GM11168 (cell line): ENCODE measurements around the gene SLCO2B1.

Experiments
- in situ Hi-C: fragments of 300-500 bp; cut with MboI; formaldehyde crosslinking; loops from one replicate; pipeline ENCODE4 v1.12.0; 2022; ENCODE audit warnings: low sequenced_read_pairs; ENCODE audit not compliant: unreplicated experiment

SLCO2B1 gene

GRCh38 chr11:75204685-75205563 is 54.0 kb downstream of the SLCO2B1 start:
- in situ Hi-C loops = loop anchor here (10.0 kb wide), 1 partner anchor 60 kb away; no protein-coding TSS in a partner anchor

DNA sequence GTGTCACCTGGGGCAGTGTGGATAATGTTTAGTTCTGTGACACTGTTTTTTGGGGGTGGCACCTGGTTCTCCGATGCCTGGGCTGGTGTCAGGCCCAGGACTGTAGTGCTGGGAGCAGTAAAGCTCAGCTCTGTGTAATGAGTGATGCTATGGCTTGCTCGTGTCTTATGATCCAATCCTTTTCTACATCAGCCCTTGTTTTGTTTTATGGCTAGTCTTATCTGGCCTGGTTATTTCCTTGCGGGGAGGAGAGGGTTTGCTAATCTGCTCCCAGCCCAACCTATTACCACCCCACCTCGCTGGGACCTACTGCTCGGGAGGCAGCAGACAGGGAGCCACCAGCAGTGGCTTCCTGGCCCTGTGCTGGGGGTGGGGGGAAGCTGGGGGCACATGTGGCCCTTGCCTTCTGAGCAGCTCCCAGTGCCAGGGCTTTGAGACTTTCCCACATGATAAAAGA is 54.7 kb downstream of the SLCO2B1 start:
- in situ Hi-C loops = loop anchor here (10.0 kb wide), 1 partner anchor 61 kb away; no protein-coding TSS in a partner anchor

GRCh38 chr11:75208446-75208845 is 57.5 kb downstream of the SLCO2B1 start:
- in situ Hi-C loops = loop anchor here (10.0 kb wide), 1 partner anchor 64 kb away; no protein-coding TSS in a partner anchor

DNA sequence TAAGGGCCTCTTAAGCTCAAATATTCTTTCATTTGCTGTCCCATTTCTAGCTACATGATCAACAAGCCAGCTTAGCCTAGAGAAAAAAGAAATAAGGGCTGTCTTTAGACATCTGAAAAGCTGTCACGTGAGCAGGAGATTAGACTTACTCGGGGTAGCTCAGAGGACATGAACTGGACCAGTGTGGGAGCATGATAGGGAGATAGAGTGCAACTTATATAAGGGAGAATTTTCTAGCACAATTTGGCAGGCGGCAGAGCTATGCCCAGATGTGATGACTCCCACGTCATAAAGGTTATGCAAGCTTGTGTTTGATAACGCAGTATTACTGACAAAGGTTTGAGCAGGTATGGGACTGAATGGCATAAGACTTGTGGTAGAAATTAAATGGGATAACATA is 61.5 kb downstream of the SLCO2B1 start:
- in situ Hi-C loops = no loop called here

- in situ Hi-C loops = no loop called here
These were observed 63.5 kb downstream of the SLCO2B1 start for GRCh38 chr11:75214411-75214821.

DNA sequence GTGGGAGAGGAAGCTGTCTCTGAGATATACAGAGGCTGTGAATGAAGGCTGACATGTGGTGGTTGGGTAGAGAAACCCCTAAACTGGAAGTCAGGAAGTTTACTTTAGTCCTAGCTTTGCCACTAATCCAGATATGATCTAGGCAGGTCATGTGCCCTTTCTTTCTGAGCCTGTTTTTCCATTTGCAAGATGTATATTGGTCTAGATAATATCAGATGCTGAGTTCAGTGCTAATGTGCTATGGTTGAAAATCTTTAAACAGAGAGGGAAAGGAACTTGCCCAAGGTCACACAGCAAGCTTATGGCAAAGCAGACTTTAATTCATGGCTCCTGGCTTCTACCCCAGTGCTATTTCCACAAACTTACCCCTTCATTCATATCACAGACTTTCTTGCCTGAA is 63.9 kb downstream of the SLCO2B1 start:
- in situ Hi-C loops = no loop called here

GRCh38 chr11:75219869-75220268 is 69.0 kb downstream of the SLCO2B1 start:
- in situ Hi-C loops = no loop called here

DNA sequence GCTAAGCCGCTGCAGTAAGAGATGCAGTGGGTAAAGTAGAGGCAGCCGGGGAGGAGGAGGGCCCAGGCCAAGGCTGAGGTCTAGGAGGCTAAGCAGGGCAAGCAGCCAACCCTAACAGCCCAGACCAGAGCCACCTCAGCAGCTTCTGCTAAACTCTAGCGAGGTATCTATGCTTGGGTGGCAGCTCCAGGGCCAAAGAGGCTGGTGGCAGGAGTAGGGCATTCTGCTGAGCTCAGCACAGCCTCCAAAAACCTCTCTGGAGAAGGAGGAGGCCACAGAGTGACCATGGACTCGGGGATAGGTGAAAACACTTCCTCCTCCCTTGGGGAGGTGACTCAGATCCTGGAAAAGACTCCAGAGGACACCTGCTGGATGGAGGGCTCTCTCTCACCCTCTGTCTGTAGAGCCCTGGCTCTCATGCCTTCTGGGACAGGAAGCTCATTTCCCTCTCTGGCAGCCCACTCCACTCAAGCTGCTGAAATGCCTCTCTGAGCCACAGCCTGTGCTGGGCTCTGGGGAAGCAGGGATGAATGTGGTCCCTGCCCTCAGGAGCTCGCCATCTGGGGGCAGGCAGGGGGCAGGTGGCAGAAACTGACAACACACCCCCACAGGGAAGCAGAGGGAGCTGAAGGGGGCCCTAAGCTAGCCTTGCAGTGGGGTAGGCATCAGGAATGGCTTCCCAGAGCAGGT is 73.2 kb downstream of the SLCO2B1 start:
- in situ Hi-C loops = no loop called here

DNA sequence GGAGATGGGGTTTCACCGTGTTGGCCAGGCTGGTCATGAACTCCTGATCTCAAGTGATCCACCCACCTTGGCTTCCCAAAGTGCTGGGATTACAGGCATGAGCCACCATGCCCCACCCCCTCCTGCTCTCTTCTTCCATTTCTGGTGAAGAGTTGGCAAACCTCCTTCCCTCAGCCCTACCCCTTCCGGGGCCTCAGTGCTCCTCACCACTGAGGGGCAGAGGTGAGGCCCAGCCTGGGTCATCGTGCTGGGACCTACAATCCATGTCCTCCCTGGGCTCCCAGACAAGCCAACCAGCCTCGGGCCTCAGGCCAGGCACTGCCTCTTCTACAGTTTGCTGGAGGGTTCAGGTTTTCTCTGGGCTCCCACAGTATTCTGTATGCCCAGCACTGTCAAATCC is 74.9 kb downstream of the SLCO2B1 start:
- in situ Hi-C loops = no loop called here

GRCh38 chr11:75229466-75229865 is 78.6 kb downstream of the SLCO2B1 start:
- in situ Hi-C loops = no loop called here

DNA sequence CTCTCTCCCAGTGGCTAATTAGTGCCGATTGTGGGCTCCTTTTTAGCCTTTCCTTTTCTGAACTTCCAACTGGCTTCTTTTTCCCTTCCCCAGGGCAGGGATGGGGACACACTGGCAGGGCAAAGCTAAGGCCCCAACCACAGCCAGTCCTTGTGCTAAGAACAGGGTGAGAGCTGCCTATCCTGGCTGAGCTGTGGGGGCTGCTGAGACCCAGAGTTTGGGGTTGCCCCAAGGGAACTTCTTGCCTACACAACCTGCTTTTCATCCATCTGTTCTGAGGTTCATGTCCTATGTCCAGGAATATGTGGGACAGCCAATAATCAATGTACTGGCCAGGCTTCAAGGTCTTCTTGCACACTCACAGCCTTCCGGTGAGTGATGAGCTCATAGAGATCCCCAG is 79.7 kb downstream of the SLCO2B1 start:
- in situ Hi-C loops = no loop called here

DNA sequence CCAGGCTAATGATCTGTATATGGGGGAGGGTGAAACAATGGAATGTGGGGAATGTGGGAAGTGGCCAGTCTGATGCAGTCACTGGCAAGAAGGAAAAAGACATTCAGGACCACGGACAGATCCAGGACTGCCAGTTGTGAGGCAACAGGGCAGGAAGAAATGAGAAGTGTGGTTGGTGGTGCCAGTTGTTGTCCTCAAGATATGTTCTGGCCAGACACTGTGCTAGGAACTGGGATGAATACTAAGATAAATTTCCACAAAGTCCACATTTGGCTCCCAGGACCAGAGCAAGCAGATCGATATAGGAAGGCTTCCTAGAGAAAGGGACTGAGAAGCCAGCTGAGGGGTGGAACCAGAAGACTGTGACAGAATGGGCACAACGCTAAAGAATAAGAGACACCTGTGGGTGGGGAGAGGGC is 82.9 kb downstream of the SLCO2B1 start:
- in situ Hi-C loops = no loop called here

GRCh38 chr11:75236062-75236461 is 85.2 kb downstream of the SLCO2B1 start:
- in situ Hi-C loops = no loop called here

DNA sequence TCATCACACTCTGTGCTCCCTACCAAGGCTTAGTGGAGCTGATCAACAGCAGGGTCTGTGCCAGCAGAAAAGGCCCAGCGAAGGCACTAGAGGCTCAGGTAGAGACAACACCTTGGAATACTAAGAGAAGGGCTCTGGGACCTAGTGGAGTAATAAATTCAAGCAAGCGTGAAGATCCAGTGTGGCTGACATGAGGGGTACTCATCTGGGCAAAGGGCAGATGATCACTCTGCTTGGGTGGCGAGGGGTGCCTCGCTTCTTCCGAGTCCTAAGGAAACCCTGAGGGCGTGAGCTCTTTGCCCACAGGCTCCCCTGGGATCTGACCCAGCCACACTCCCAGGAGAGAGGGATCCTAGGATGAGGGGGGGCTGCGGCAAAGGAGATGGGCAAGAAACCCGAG is 86.1 kb downstream of the SLCO2B1 start:
- in situ Hi-C loops = no loop called here

DNA sequence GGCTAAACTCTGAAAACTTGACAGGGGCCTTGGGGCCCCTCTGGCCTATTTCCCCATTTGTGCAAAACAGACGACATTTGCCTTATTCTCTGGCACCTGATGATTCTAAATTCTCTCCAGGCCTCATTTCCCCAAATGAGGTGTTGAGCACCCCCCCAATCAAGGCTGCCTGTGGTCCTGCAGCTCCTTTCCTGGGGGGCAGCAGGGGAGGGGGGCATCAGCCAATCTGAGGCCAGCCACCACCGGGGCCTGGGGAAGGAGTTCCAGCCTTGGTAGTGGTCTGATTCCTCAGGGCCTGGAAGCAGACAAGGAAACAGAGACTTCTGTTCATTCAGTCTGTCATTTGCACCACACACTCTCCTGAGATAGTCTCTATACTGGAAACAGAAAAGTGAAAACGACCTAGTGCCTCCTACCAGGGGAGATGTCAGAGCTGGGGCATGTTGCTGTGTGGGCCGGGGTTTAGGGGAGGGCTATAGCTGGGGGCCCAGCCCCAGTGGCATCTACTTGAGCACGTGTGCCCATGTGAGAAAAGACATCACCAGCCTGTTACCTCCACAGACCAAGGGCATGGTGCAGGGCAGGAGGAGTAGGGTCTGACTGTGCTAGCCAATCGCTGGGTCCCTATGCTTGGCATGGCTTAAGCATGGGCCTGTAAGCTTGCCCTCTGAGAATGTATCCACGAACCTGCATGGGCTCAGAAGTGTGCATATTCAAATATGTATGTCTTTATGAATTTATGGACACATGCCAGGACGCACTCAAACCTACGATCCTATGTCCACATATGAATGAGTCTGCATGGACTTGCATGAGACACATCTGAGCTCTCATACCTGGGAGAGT is 87.9 kb downstream of the SLCO2B1 start:
- in situ Hi-C loops = no loop called here

DNA sequence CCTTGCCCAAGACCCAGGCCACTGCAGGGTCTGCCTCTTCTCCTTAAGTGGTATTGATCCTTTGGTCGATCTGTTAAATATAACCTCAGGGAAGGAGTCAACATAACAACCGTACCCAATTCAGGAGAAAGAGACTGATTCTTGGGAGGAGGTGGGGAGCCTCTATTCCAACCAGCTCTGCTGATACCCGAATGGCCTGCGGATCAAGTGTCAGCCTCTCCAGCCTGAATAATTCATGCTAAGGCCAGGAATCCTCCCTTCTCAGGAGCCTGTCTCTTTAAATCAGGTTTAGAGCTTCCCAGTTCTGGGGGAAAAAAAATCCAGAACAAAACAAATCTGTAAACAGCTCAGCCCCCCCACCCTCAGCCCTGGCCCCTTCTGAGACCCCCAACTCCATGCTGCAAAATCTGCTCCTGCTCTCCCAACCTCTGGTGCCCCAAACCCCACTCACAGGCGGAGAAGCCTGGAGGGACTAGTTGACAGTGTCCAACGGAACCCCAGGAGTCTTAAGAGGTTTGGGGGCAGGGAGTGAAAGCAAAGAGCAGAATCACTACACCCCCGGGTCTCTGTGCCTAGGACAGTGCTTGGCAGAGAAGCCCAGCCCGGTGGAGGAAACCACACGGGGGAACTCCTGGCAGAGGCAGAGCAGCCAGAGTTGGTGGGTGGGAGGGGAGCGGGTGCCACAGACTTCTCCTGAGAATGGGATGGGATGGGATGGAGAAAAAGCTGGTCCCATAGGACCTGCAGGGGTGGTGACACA is 88.8 kb downstream of the SLCO2B1 start:
- in situ Hi-C loops = no loop called here

GRCh38 chr11:75240311-75241035 is 89.6 kb downstream of the SLCO2B1 start, which contains the start of gene TPBGL:
TSS of gene TPBGL (plus strand) at chr11:75240774. CDS start at chr11:75241050, 276 bp downstream.
- in situ Hi-C loops = no loop called here

DNA sequence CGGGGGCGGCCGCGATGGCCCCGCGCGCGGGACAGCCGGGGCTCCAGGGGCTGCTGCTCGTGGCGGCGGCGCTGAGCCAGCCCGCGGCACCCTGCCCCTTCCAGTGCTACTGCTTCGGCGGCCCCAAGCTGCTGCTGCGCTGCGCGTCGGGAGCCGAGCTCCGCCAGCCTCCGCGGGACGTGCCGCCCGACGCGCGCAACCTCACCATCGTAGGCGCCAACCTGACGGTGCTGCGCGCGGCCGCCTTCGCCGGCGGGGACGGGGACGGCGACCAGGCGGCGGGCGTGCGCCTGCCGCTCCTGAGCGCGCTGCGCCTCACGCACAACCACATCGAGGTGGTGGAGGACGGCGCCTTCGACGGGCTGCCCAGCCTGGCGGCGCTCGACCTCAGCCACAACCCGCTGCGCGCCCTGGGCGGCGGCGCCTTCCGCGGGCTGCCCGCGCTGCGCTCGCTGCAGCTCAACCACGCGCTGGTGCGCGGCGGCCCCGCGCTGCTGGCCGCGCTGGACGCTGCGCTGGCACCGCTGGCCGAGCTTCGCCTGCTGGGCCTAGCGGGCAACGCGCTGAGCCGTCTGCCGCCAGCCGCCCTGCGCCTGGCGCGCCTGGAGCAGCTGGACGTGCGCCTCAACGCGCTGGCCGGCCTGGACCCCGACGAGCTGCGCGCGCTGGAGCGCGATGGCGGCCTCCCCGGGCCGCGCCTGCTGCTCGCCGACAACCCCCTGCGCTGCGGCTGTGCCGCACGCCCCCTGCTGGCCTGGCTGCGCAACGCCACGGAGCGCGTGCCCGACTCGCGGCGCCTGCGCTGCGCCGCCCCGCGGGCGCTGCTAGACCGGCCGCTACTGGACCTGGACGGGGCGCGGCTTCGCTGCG is 90.4 kb downstream of the SLCO2B1 start:
- in situ Hi-C loops = no loop called here
